Measurements from ENCODE around the gene PTPRN2.

PTPRN2 gene

DNA sequence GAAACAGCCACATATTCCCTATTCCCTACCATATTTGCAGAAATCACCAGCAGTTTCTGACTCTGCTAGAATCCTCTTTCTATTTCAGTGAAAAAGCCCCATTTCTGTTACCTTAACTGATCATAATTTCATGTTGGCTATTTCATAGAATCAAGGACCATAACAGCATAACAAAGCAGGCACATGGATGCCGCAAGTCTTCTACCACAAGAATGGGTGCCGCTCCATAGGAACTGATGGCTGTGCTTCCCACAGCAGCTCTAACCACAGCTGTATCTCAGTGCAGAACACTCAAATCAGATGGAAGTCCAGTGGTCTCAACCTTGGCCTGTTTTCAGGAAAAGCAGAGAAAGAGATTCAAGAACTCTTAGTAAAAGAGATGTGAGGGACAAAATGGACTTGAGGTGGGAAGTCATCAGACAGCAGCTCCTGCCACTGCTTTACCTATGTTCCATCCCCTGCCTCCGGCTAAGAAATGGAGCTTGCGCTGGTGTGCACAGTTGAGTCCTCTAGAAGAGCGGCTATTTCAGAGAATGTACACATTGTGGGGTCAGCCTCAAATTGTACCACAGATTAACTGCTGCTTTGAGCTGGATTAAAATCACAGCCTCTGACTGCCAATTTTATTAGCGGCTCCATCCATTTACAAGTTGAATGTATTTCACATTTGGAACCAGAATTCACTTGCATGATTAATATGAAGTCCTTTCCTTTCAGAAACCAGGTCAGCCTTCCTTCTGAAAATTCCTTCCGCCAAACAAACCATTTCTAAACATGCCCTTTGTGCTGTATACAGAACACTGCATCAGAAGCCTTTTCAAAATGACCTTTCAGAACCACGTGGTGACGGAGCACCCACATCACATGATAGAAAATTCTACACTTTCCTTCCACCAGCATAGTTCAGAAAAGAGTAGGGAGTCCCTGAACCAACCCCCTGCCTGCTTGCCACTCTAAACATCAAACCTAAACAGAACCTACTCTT is 7.7 kb downstream of the PTPRN2 start:
- no peak for DNase-seq

DNA sequence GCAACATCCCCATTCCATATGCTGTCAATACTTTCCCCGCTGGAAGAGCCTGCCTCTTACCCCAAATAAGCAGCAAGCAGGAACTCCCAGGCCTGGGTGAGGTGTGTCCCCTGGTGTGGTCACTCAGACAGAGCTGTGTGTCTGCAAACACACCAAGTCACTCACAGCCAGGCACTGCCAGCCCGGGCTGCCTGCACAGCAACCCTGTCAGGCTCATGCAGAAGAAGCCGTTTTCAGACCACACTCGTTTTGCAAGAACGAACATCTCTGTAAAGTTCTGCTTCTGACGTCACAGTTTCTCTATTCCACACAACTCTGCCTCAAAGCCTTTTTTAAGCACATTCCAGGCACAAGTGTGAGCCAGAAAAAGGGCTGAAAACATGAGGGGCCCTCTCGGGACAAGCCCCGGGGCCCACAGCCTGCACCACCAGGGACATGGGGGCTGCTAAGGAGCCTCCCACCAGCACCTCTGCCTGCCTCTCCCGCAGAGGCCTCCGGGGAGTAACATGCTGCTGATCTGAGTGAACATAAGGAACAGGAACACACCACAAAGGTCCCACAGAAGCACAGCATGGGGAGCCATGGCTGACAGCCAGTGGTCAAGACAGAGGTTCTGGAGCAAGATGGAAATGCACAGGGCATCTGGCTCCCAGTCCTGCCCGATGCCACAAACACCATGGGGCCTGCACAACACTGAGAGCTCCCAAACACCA is 11.4 kb downstream of the PTPRN2 start:
- no peak for DNase-seq

DNA sequence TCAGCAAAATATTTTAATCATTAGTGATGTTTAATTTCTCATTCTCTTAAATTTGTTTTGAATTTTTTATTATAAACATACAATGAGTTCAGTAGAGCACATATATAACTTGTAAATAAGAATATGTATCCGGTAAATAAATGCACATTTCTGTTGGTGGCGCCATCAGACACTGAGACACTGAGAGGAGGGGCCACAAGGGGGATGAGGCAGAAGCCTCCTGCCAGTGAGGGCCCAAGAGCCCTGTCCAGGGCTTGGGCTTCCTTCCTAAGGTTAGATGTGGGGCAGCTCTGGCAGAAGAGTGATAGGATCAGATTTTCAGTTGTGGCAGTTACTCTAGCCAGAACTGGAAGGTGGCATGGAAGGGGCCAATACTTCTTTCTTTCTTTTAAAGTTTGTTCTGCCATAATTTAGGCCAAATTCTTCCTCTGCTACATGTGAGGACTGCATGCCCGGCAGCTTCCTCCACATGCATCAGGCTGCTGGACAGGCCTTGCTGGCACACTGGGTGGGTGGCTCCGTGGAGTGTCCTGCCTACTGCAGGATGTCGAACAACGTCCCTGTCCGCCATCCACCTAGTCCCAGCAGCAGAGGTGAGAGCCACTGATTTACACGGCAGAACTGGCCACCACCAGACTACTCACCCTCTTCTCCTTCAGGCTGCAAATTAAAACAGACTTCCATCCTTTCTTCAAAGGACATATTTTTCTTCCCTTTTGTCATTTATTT is 13.2 kb downstream of the PTPRN2 start:
- DNase-seq = no peak

DNA sequence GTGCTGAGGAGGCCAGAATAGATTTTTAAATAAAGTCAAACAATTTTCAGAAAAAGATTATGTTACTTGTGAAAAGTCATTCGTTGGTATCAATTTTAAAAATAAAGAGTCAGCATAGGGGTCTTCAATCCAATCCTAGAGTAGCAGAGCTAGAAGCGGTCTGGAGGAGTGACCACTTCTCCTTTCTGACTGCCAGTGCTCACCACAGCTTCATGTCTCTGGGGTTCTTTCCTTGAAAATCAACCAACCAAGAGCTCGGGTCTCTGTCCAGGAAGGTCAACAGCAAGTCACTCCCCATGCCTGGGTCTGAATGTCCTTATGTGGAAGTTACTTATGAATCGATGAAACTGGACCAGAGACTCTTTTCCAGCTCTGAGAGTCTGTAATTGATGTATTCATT is 14.3 kb downstream of the PTPRN2 start:
- DNase-seq = no peak

DNA sequence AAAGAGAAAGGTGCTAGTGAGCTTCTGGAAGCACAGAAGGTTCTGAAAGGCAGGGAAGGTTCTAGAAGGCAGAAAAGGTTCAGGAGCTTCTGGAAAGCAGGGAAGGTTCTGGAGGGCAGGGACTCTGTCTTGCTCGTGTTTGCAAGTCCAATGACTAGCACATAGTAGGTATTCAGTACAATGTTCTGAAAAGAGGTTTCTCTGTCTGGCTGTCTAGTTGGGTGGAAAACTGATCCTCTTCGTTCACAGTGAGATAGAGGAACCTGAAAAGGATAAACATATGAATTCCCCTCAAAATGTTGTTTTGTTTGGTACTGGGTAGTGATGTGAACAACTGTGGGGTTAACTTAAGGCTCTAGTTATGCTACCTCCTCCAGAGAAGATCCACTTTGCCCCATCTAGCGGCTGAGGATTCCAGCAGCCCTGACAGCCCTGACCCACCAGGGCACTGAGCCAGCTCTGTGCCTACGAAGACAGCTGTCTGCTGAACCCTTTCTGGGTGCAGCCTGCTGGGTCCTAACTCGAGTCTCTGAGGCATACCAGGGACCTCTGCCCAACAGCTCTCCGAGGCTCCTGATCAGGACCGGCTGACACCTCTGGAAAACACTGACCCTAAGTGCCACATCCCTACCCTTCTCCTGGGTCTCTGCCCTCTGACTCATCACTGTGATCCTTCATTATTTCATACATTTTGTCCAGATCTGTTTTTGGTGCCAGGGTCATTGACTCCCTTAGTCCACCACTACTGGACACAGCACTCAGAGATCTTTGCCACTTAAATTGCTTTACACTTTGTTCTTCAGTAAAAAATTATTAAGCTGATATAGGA is 15.4 kb downstream of the PTPRN2 start:
- no peak for DNase-seq

DNA sequence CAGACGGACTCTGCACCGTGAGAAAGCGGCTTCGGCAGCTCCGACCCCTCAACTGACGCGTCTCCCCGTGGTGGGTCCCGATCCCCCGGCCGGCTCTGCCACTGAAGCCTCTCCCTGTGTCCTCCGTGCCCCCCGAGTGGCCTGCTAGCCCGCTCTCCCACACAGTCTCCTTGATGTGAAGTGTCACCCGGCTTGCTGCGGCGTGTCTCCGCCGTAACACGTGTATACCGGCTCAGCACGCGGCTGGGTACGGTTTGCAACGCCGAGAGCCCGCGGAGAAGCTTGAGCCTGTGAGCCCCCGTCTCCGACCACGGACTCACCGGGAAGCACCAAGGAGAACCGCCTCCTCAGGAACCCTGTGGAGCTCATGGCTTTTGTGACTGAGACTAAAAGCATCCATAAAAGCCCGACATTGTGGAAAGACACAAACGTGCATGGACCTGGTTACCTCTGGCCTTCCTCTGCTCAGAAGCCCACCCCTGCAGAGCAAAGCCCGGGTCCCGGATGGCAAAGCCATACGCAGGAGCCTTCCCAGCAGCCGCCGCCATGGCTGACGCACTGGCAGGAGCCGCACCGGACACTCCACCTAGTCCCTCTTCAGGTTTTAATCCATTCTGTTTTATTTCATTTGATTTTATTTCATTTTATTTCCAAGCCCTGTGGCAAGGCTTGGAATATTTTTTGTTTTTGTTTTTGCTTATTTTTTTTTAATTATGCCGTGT is 17.0 kb downstream of the PTPRN2 start:
- DNase-seq = no peak

DNA sequence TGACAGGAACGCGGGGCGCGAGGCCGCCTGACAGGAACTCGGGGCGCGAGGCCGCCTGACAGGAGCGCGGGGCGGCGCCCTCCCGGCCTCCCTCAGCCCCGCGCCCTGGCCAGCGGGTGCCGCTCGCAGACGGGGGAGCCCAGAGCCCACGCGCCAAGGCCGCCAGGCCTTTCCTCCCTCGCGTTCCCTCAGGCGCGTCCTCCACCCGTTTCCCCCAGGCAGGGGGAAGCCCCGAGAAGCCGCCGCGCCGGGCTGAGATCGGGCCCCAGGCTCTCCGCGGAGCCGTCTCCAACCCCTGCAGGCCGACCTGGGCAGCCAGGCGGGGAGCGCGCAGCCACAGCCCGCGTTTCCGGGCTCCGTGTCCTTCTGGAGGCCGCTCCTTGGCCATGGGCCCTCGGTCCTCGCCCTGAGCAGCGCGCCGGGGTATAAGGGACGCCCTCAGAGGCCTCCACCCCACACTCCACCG is 17.7 kb downstream of the PTPRN2 start:
- DNase-seq = no peak

DNA sequence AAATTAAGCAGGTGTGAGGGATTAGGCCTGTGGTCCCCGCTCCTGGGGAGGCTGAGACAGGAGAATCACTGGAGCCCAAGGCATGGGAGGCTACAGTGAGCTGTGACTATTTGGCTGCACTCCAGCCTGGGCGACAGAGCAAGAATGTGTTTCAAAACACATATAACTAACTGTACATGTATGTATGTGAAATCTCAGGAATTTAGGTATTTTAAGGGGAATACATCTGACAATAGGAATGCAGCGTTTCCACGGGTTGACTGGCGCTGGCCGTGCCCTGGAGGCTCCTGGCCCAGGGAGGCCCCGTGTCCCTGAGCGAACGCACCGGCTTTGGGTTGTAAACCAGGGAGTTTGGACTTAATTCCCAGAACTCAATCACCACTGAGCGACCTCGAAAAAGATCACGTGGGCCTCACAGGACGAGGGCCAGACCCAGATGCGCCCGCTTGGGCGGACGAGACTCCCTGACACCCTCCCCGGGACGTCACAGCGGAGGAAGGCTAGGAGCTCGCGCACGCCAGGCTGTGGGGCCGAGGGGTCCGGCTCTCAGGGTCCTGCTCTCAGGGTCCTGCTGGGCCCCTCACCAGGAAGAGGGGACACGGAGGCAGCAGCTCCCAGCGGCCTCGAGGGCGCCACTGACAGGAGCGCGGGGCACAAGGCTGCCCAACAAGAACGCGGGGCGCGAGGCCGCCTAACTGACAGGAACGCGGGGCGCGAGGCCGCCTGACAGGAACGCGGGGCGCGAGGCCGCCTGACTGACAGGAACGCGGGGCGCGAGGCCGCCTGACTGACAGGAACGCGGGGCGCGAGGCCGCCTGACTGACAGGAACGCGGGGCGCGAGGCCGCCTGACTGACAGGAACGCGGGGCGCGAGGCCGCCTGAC is 18.4 kb downstream of the PTPRN2 start:
- no peak for DNase-seq

DNA sequence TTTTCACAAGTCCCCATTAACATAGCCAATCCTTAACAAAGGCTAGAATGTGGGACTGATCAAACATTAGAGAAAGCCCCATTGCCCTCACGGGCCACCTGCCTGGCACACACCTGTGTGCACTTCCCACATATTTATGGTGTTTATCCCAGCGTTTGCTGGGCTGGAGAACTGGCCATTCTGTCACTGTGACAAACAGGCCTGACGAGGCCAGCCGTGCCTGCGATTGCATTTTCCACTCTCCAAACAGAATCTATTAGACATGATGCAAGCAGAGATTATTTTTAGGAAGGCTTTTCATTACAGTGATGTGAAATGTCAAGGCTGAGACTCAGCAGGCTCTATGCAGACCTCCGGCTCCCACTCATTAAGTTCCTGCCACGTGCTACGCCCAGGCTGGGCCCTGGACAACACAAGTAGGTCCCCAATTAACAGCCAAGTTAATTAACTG is 20.4 kb downstream of the PTPRN2 start:
- no peak for DNase-seq

DNA sequence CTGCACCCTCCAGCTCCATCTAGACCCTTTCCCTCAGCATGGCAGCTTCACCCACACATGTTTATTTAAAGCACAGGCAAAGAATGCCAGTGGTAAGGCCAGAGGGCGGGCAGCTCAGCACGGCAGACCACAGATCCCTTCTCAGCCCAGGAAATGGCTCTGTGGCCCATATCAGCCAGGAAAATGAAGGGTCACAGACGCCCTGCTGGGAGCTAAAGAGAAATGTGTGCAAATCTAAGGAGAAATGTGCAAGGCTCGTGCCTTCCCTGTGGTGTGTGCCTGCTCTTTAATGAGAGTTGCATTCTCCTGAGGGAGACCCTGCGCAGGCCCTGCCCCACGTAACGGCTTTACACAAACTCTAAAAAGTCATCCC is 23.0 kb downstream of the PTPRN2 start:
- no peak for DNase-seq

DNA sequence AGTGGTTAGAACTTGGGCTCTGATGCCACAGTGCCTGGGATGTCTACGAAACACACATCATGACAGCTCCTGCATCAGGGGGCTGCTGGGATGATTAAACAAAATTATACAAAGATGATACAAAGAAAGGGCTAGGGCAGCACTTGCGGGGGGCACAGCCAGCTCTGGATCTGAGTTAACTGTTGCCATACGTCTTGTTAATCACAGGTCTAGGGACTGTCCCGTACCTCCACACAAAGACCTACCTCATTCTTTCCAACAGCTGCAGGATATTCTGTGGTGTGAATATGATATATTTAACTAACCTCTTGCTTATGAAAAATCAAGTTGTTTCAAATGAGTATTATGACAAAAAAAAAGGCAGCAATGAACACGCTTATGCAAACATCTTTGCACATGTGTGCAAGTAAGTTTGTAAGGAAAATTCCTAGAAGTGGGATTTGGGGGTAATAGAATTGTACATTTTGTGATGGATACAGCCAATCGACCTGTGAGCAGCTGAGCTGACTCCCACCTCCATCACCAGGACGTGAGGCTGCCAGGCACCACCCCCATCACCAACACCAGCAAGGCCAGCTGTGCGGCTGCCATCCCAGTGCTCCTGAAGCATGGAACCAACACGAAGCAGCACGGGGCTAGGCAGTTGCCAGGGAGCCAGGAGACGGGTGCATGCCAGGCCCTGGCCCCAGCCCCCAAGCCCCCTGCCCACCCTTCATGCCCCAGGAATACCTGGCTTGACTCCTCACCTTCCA is 23.5 kb downstream of the PTPRN2 start:
- DNase-seq = no peak

DNA sequence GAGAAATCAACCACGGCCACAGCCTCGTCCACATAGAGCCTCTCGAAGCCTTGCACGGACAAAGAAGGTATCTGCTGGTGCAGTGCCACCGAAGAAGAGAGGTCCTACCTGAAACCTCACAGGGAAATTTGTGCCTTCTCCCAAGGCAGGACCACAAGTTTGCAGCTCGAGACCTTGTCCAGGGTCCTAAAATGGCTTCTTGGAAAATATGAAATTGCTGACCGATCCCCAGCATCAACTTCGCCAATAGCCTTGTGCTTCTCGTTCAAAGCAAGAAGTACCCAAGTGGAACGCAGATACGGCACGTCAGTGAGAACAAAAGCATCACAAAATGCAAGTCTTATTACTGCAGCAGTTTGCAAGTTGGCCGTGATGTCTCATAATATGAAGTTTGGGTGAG is 24.6 kb downstream of the PTPRN2 start:
- no peak for DNase-seq

DNA sequence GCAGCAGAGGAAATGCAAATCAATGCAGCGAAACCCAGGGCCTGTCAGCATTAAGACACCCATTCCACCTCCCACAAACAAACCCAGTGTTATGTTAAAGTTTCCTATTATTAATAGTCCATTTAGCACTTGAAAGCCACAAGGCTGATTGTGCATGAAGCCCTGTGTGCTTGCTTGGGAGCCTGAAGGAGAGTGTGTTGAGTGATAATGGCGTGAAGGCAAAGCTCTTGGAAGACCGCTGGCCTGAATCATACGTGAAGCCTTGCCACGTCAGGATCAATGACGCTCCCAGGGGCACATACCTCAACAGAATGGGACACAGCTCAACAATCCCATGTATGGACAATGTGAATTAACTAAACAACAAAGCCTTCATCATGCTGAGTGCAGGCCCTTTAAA is 25.1 kb downstream of the PTPRN2 start:
- DNase-seq = no peak

DNA sequence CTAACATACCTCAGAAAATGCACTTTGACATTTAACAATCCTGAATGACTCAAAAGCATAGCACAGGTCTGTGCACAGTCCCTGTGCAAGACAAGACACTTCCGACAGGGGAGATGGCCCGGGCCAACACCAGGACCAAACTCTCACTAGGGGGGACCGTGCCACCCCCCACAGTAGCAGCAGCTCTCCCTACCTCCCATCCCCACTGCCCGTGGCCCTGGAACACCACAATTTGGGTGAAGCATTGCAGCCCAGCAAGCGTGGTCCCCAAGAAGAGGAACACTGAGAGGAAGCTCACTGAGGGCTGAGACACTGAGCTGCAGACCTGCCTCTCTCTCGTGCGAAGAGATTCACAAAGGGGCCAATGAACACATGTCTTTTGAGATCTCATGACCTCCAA is 26.0 kb downstream of the PTPRN2 start:
- no peak for DNase-seq

DNA sequence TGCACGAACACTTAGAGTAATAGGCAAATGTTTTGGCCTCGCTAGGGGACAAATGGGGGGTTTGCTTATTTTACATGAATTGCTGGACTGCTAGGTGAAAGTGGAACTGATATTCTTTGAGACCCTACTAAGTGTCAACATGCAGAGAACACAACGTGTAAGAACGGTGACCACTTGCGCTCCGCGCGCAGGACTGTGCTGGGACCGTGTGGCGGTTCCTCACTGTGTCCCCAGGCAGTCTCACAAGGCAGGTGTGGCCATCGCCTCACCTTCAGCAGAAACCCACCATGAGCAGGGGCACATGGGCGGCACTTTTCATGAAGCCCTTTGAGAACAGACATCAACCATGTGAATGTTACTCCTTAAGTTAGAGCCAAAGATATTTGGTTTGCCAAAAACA is 27.2 kb downstream of the PTPRN2 start:
- no peak for DNase-seq

DNA sequence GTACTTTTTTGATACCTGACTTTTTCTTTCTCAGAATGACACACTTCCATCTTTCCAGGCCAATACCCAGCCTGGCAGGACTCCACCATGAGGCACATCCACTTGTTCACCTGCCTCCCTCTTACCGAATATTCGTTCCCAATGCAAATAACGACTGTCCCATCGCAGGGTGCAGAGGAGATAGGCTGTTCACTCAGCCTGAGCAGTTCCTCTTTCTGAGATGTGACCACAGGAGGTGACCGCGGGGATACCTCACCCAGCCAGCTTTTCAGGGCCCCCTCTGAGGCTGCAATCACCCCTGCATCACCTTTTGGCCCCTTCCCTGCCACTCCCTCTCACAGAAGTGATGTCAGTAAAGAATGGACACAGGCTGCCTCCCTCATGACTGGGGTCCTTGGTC is 28.3 kb downstream of the PTPRN2 start:
- DNase-seq = no peak

DNA sequence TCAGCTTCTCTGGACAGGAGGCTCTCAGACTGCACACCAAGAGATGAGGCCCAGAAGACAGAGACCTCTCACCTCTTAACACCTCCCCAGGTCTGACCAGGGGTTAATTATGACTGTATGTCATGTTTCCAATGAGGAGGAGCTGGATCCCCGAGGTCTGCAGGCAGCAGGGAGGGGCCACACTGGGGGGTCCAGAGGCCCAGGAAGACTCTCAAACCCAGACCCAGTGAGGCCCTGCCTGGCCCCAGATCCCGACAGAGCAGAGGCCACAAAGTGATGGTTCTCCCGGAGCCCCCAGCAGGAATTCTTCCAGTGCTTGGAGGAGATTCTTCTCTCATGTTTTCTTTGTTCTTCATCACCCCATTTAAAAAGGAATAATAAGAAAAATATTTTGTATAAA is 28.8 kb downstream of the PTPRN2 start:
- DNase-seq = no peak

DNA sequence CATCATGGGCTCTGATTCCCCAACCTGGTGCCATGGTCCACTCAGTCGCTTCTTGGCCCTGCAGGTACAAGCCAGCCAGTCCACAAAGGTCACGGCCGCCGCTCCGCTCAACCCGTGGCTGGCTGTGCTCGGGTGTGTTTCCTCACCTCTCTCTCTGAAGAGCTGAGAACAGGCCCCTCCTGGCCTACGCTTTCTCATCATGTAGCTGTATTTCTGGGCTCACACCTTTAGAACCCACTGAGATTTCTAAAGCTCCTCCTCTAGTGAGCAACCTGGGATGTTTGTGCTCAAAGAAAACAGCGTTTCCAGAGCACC is 30.2 kb downstream of the PTPRN2 start:
- no peak for DNase-seq

DNA sequence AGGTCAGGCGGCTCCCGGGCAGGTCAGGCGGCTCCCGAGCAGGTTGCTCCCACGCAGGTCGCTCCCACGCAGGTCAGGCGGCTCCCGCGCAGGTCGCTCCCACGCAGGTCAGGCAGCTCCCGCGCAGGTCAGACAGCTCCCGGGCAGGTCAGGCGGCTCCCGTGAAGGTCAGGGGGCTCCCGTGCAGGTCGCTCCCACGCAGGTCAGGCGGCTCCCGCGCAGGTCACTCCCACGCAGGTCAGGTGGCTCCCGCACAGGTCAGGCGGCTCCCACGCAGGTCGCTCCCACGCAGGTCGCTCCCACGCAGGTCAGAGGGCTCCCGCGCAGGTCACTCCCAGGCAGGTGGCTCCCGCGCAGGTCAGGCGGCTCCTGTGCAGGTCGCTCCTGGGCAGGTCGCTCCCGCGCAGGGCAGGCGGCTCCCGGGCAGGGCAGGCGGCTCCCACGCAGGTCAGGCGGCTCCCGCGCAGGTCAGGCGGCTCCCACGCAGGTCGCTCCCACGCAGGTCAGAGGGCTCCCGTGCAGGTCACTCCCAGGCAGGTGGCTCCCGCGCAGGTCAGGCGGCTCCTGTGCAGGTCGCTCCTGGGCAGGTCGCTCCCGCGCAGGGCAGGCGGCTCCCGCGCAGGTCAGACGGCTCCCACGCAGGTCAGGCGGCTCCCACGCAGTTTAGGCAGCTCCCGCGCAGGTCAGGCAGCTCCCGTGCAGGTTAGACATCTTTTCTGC is 30.7 kb downstream of the PTPRN2 start:
- DNase-seq = no peak

Data from right kidney (tissue), 1 donor.